Retinal pigment epithelial cell (primary cell): ENCODE data around the gene MSS51.

Source experiments
- DNase-seq: peaks from one replicate; pipeline ENCODE4 v3.0.0-alpha.2; 2010; ENCODE audit warnings: low read depth
- H3K4me3 ChIP-seq: 2 replicates; pipeline ENCODE4 v1.5.1; 2011; ENCODE audit warnings: mild to moderate bottlenecking, low read length, control low read depth, moderate library complexity
- TF ChIP-seq, protein P1 (sequence below): conservative IDR thresholded peaks from 2 replicates; pipeline ENCODE4 v1.5.1; 2011; ENCODE audit warnings: low read depth, low read length, control low read depth, inconsistent platforms

Gene MSS51

DNA sequence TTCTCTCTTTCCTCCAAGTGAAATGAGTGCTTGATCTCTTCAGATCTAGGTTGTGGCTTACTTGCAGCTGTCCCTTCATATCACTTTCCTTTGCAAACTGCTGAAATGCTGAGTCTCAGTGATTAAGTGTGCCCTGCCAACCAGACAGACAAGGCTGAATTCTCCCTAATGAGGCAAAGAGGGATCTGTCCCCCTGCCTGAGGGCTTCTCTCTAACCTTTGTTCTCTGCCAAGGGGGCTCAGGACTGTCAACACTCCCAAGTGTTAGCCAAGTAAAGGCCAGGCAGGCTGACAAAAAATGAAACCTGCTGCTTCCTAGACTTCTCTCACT lies at the start of gene MSS51:
Gene MSS51, minus strand, starts transcription at position 24 of the 330 bp plus-strand sequence. CDS start 5,277 bp downstream, outside the sequence.
- no peak for DNase-seq
- TF ChIP-seq, protein P1, sequence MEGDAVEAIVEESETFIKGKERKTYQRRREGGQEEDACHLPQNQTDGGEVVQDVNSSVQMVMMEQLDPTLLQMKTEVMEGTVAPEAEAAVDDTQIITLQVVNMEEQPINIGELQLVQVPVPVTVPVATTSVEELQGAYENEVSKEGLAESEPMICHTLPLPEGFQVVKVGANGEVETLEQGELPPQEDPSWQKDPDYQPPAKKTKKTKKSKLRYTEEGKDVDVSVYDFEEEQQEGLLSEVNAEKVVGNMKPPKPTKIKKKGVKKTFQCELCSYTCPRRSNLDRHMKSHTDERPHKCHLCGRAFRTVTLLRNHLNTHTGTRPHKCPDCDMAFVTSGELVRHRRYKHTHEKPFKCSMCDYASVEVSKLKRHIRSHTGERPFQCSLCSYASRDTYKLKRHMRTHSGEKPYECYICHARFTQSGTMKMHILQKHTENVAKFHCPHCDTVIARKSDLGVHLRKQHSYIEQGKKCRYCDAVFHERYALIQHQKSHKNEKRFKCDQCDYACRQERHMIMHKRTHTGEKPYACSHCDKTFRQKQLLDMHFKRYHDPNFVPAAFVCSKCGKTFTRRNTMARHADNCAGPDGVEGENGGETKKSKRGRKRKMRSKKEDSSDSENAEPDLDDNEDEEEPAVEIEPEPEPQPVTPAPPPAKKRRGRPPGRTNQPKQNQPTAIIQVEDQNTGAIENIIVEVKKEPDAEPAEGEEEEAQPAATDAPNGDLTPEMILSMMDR = no peak
- H3K4me3 ChIP-seq = no peak within 1 kb of the TSS

DNA sequence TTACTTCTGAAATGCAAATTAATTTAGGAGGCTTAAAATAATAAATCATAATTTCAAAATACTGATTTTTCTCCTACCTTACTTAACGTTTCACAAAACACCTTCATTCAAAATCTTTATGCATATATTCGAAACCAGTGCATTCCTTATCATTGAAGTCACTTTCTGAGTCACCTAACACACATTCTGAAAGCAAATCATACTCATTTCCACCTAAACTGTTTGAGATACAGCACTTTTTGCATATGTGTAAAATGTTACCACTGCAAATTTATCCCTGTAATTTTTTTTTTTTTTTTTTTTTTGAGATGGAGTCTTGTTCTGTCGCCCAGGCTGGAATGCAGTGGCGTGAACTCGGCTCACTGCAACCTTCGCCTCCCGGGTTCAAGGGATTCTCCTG lies 46.8 kb upstream of the MSS51 start:
- TF ChIP-seq, protein P1 = no peak
- DNase-seq = peak; percentile 20
- H3K4me3 ChIP-seq = no peak overlapping the region

DNA sequence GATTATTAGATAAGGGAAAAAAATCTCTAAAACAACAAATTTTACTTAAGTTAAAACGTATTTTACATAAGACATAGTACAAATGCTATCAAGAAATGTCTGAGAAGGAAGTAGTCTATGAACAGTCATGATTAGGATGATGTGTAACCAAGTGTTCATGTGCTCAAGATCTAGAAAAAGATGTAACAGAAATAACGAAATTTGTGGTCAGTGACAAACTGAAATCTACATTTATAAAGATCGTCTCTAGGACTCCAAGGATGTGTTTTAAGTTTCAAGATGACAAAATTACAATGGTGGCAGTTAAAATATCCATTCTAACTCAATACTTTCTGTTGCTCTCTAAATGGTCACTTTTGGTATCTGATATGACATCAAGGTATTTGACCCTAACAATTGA lies 45.3 kb upstream of the MSS51 start:
- TF ChIP-seq, protein P1 = no peak
- DNase-seq = no peak
- H3K4me3 ChIP-seq = no peak overlapping the region

DNA sequence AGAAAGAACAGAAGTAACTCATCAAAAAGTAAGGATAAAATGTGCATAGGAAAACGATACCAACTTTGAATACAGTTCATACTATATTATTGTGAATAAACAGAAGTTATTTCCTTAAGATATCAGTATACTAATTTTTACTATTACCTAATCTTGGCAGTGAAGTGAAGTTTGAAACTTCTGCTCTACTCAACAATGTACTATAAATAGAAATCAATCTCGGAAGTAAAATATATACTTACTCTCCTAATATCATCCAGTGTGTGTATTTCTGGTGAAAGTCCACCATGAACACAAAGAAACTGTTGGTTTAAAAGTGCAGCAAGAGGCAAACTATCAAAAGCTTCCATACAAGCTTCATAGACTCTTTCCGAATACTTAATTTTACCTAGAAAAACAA lies 37.9 kb upstream of the MSS51 start:
- no peak overlapping the region for H3K4me3 ChIP-seq
- no peak for DNase-seq

DNA sequence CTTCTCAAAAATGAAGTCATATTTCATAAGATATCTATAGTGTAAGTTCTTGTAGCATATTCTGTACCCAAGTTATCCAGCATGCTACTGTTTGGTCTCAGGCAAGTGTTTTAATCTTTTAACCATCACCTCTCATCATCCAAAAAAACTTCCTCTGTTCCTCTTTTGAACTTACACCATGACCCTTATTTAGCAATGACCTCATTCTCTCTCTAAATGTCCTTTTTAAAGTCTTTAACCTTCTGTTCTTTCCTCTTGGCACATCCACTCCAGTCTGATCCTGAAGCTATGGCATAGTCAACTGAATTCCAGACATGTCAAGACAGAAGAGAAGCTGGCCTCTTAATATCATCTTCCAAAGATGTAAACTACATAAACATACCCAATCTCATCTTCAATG lies 36.2 kb upstream of the MSS51 start:
- TF ChIP-seq, protein P1 = no peak
- DNase-seq = no peak
- H3K4me3 ChIP-seq = no peak overlapping the region

More for the DNA sequence above, 37.9 kb upstream of the MSS51 start:
- TF ChIP-seq, protein P1 = no peak

DNA sequence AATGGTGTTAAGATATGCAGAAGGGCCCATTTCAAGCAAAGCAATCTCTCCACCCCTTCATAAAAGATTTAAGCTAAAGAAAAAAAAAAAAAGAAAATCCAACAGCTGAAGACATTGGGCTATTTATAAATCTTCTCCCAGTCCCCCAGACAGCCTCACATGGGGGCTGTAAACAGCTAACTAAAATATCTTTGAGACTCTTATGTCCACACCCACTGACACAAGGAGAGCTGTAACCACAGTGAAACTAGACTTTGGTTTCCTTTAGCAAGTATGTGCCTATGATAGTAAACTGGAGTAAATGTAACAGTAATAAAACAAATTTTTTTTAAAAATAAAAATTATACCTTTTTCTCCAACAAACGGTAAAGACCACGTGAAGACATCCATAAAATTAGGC lies 33.8 kb upstream of the MSS51 start:
- DNase-seq = no peak
- TF ChIP-seq, protein P1 = no peak
- no peak overlapping the region for H3K4me3 ChIP-seq

DNA sequence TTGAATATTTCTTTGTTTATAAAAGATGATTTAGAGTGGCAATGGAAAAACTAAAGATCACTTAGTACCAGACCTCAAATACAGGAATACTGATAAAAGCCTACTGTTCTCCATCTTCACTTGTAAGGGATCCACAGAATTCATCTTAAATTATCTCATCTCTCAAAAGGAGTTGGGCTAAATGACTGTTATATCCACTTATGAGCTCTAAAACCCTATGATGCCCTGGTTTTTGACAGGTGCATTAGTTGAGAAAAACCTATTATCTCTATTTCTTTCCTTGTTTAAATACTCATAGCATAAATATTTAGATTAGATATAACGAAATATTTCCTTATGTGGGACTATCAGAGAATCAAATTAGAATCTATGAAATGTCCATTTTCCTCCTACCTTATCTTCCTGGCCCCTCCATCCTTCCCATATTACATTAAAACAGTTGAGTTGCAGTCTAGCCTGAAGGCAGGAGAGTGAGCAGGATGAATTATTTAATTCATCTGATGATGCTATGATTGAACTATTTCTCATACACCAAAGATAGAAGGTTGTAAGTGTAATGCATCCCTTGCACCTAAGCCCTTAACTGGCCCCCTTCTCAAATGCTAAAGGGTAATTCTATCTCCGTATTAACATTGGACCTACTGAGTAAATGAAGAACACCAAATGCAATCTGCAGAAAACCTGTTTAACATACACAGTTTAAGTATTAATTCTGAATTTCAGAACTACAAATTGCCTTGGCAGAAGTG lies 32.8 kb upstream of the MSS51 start:
- TF ChIP-seq, protein P1 = no peak
- H3K4me3 ChIP-seq = no peak overlapping the region
- DNase-seq = no peak
